ENCODE measurements around the gene INO80E.

The INO80E gene

GRCh38 chr16:29993903-29994599 is 2.0 kb upstream of the INO80E start:
- no peak for TF ChIP-seq CTCF (IDR thresholded peaks at IDR 0.05)
- no peak for DNase-seq (ENCODE audit: low spot score)
- Histone ChIP-seq H3K4me3 (peak overlapping the region; percentile 96), H3K27ac (no peak overlapping the region)

- H3K4me3 ChIP-seq: peak overlapping the region; percentile 96
- no peak for DNase-seq (ENCODE audit: low spot score)
- no peak for TF ChIP-seq CTCF (IDR thresholded peaks at IDR 0.05)
- H3K27ac ChIP-seq: peak overlapping the region; percentile 93 to 95
Observed at GRCh38 chr16:29994600-29995323, 1.3 kb upstream of the INO80E start.

GRCh38 chr16:29995324-29995910 is 624 bp upstream of the INO80E start, which contains the start of gene HIRIP3:
TSS of gene HIRIP3 (minus strand) at chr16:29995617. CDS start at chr16:29995605, 12 bp downstream.
- DNase-seq (ENCODE audit: low spot score): peak; percentile 87
- TF ChIP-seq CTCF (IDR thresholded peaks at IDR 0.05): no peak
- Histone ChIP-seq H3K4me3 (peak within 1 kb of the TSS; percentile 96), H3K27ac (peak within 1 kb of the TSS; percentile 93 to 95)

GRCh38 chr16:29996766-29997250 is 767 bp downstream of the INO80E start:
- DNase-seq (ENCODE audit: low spot score): no peak
- H3K4me3 ChIP-seq: peak overlapping the region; percentile 96
- TF ChIP-seq CTCF (IDR thresholded peaks at IDR 0.05): no peak
- peak overlapping the region; percentile 93 to 95 for H3K27ac ChIP-seq

GRCh38 chr16:29999605-30000004 is 3.6 kb downstream of the INO80E start:
- TF ChIP-seq CTCF (IDR thresholded peaks at IDR 0.05): no peak
- H3K4me3 ChIP-seq: no peak overlapping the region
- H3K27ac ChIP-seq: no peak overlapping the region
- no peak for DNase-seq (ENCODE audit: low spot score)

GRCh38 chr16:30000735-30001631 is 4.9 kb downstream of the INO80E start:
- Histone ChIP-seq H3K27ac (no peak overlapping the region), H3K4me3 (no peak overlapping the region)
- no peak for TF ChIP-seq CTCF (IDR thresholded peaks at IDR 0.05)
- DNase-seq (ENCODE audit: low spot score): no peak
